ENCODE results near the gene MAGEA2B. TPM values are rescaled to one million over a fixed set of nuclear protein-coding genes. Genes with fewer than 3 reads are reported as not detected.
"Not testable (repeated sequence)": the region's sequence is repeated elsewhere in the genome, so short reads cannot be mapped to it uniquely, and the experiment has no call there.

The MAGEA2B gene
- total RNA-seq, 6 donors from 2014 or later: not detected

DNA sequence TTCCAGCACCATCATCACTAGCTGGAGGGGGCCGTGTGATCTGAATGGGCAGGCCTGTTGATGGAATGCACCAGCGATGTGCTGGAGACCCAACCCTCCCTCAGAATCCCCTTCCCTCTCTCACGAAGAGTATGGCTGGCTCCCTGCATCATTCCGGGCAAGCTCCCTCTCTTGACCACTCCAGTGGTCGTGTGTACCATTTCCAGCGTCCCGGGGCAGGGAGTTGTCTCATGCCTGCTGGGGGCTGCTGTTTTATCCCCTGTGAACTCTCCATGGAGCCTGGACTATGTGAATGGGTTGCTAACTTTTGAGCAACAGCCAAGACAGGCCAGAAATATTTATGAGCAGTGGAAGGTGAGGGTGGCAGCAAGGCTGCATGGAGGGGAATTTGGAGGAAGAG, 11.0 kb downstream of the MAGEA2B start:
- ATAC-seq (ENCODE audit: low FRiP score in 2 of 2): no peak
- Histone ChIP-seq H3K27me3 (no peaks in the 10 kb centered on the region), H3K9me3 (no peaks in the 10 kb centered on the region), H3K36me3 (no peaks in the 10 kb centered on the region), H3K27ac (no peak overlapping the region), H3K4me1 (no peaks in the 10 kb centered on the region), H3K4me3 (no peak overlapping the region)
- no peak for DNase-seq
- WGBS, 2 donors: 65 to 75% methylated on average over 3 to 7 of the region's 7 CpGs
- no peak for TF ChIP-seq POLR2A (IDR thresholded peaks at IDR 0.05)
- no peak for TF ChIP-seq EP300 (IDR thresholded peaks at IDR 0.05)
- TF ChIP-seq POLR2AphosphoS5 (IDR thresholded peaks at IDR 0.05): no peak

DNA sequence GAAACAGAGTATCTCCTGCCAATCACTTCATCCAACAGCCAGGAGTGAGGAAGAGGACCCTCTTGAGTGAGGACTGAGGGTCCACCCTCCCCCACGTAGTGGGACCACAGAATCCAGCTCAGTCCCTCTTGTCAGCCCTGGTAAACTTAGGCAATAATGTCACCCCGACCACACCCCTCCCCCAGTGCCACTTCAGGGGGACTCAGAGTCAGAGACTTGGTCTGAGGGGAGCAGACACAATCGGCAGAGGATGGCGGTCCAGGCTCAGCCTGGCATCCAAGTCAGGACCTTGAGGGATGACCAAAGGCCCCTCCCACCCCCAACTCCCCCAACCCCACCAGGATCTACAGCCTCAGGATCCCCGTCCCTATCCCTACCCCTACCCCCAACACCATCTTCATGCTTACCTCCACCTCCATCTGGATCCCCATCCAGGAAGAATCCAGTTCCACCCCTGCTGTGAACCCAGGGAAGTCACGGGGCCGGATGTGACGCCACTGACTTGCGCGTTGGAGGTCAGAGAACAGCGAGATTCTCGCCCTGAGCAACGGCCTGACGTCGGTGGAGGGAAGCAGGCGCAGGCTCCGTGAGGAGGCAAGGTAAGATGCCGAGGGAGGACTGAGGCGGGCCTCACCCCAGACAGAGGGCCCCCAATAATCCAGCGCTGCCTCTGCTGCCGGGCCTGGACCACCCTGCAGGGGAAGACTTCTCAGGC, 19.0 kb downstream of the MAGEA2B start, which contains the start of the genes CSAG1 and MAGEA12:
TSS of gene CSAG1 (minus strand) at position 461 of the 715 bp plus-strand sequence. CDS start 1,261 bp downstream, outside the sequence.
TSS of gene MAGEA12 (plus strand) at position 497 of the 715 bp plus-strand sequence. CDS start 2,405 bp downstream, outside the sequence.
- no peak for TF ChIP-seq EP300 (IDR thresholded peaks at IDR 0.05)
- TF ChIP-seq, protein P1, sequence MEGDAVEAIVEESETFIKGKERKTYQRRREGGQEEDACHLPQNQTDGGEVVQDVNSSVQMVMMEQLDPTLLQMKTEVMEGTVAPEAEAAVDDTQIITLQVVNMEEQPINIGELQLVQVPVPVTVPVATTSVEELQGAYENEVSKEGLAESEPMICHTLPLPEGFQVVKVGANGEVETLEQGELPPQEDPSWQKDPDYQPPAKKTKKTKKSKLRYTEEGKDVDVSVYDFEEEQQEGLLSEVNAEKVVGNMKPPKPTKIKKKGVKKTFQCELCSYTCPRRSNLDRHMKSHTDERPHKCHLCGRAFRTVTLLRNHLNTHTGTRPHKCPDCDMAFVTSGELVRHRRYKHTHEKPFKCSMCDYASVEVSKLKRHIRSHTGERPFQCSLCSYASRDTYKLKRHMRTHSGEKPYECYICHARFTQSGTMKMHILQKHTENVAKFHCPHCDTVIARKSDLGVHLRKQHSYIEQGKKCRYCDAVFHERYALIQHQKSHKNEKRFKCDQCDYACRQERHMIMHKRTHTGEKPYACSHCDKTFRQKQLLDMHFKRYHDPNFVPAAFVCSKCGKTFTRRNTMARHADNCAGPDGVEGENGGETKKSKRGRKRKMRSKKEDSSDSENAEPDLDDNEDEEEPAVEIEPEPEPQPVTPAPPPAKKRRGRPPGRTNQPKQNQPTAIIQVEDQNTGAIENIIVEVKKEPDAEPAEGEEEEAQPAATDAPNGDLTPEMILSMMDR (IDR thresholded peaks at IDR 0.05): no peak
- no peak for TF ChIP-seq POLR2A (IDR thresholded peaks at IDR 0.05)
- TF ChIP-seq POLR2AphosphoS5 (IDR thresholded peaks at IDR 0.05): no peak

DNA sequence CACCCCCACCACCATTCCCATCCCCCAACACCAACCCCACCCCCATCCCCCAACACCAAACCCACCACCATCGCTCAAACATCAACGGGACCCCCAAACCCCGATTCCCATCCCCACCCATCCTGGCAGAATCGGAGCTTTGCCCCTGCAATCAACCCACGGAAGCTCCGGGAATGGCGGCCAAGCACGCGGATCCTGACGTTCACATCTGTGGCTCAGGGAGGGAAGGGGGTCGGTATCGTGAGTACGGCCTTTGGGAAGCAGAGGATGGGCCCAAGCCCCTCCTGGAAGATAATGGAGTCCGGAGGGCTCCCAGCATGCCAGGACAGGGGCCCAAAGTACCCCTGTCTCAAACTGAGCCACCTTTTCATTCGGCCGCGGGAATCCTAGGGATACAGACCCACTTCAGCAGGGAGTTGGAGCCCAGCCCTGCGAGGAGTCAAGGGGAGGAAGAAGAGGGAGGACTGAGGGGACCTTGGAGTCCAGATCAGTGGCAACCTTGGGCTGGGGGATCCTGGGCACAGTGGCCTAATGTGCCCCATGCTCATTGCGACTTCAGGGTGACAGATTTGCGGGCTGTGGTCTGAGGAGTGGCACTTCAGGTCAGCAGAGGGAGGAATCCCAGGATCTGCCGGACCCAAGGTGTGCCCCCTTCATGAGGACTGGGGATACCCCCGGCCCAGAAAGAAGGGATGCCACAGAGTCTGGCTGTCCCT, 19.9 kb downstream of the MAGEA2B start:
- H3K36me3 ChIP-seq; H3K9me3 ChIP-seq; H3K27ac ChIP-seq; H3K4me1 ChIP-seq; H3K4me3 ChIP-seq; ATAC-seq (ENCODE audit: low FRiP score in 2 of 2); H3K27me3 ChIP-seq; DNase-seq: not testable (repeated sequence)
- 87 to 100% methylated on average over 1 to 22 of the region's 22 CpGs for WGBS, 2 donors

More for the DNA sequence above, 19.0 kb downstream of the MAGEA2B start, which contains the start of the genes CSAG1 and MAGEA12:
- Histone ChIP-seq H3K27me3 (no peaks in the 10 kb centered on the region), H3K4me1 (no peaks in the 10 kb centered on the region), H3K9me3 (no peaks in the 10 kb centered on the region), H3K36me3 (no peaks in the 10 kb centered on the region), H3K4me3 (no peak within 1 kb of the TSS), H3K27ac (no peak within 1 kb of the TSS)
- ATAC-seq (ENCODE audit: low FRiP score in 2 of 2): no peak
- DNase-seq: peak in 1 of 2 donors; percentile 11
- 82 to 89% methylated on average over 8 to 9 of the region's 21 CpGs for WGBS, 2 donors

GRCh38 chrX:152735101-152735500, 20.7 kb downstream of the MAGEA2B start:
- Histone ChIP-seq H3K27ac (no peak overlapping the region), H3K9me3 (no peaks in the 10 kb centered on the region), H3K4me1 (no peaks in the 10 kb centered on the region), H3K36me3 (no peaks in the 10 kb centered on the region), H3K4me3 (no peak overlapping the region), H3K27me3 (no peaks in the 10 kb centered on the region)
- ATAC-seq (ENCODE audit: low FRiP score in 2 of 2) (peak in 1 of 2 donors; percentile 26), DNase-seq (no peak)
- 65% methylated on average over 2 of the region's 2 CpGs; no CpG with 5 or more reads in 1 of the 2 donors for WGBS, 2 donors
- no peak for TF ChIP-seq EP300 (IDR thresholded peaks at IDR 0.05)
- TF ChIP-seq POLR2AphosphoS5 (IDR thresholded peaks at IDR 0.05): no peak
- TF ChIP-seq, protein P1 (IDR thresholded peaks at IDR 0.05): no peak
- no peak for TF ChIP-seq POLR2A (IDR thresholded peaks at IDR 0.05)

DNA sequence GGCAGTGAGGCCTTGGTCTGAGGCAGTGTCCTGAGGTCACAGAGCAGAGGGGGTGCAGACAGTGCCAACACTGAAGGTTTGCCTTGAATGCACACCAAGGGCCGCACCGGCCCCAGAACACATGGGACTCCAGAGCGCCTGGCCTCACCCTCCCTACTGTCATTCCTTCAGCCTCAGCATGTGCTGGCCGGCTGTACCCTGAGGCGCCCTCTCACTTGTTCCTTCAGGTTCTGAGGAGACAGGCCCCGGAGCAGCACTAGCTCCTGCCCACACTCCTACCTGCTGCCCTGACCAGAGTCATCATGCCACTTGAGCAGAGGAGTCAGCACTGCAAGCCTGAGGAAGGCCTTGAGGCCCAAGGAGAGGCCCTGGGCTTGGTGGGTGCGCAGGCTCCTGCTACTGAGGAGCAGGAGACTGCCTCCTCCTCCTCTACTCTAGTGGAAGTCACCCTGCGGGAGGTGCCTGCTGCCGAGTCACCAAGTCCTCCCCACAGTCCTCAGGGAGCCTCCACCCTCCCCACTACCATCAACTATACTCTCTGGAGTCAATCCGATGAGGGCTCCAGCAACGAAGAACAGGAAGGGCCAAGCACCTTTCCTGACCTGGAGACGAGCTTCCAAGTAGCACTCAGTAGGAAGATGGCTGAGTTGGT, 21.6 kb downstream of the MAGEA2B start:
- WGBS, 2 donors: 84 to 94% methylated on average over 3 to 12 of the region's 12 CpGs
- Histone ChIP-seq H3K4me3 (no peak overlapping the region), H3K4me1 (no peaks in the 10 kb centered on the region), H3K27ac (no peak overlapping the region), H3K9me3 (no peaks in the 10 kb centered on the region), H3K27me3 (no peaks in the 10 kb centered on the region), H3K36me3 (no peaks in the 10 kb centered on the region)
- TF ChIP-seq POLR2A (IDR thresholded peaks at IDR 0.05): no peak
- TF ChIP-seq POLR2AphosphoS5 (IDR thresholded peaks at IDR 0.05): no peak
- TF ChIP-seq EP300 (IDR thresholded peaks at IDR 0.05): no peak
- TF ChIP-seq, protein P1 (IDR thresholded peaks at IDR 0.05): no peak
- ATAC-seq (ENCODE audit: low FRiP score in 2 of 2): peak in 1 of 2 donors; percentile 56
- peak in 1 of 2 donors; percentile 10 for DNase-seq

DNA sequence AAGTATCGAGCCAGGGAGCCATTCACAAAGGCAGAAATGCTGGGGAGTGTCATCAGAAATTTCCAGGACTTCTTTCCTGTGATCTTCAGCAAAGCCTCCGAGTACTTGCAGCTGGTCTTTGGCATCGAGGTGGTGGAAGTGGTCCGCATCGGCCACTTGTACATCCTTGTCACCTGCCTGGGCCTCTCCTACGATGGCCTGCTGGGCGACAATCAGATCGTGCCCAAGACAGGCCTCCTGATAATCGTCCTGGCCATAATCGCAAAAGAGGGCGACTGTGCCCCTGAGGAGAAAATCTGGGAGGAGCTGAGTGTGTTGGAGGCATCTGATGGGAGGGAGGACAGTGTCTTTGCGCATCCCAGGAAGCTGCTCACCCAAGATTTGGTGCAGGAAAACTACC, 22.1 kb downstream of the MAGEA2B start:
- not testable (repeated sequence) for H3K27me3 ChIP-seq; ATAC-seq (ENCODE audit: low FRiP score in 2 of 2); H3K9me3 ChIP-seq; H3K4me3 ChIP-seq; H3K4me1 ChIP-seq; H3K27ac ChIP-seq; DNase-seq; H3K36me3 ChIP-seq
- WGBS, 2 donors: 83 to 93% methylated on average over 11 to 12 of the region's 12 CpGs

All from upper lobe of left lung (tissue), 6 donors.